ENCODE results near the gene POLR3B.
"Not testable (repeated sequence)": the region's sequence is repeated elsewhere in the genome, so short reads cannot be mapped to it uniquely, and the experiment has no call there.

The POLR3B gene

GRCh38 chr12:106465605-106466004, 108.1 kb downstream of the POLR3B start:
- DNase-seq: not testable (repeated sequence)

GRCh38 chr12:106475662-106476061, 118.1 kb downstream of the POLR3B start:
- not testable (repeated sequence) for DNase-seq

- not testable (repeated sequence) for DNase-seq
Observed at GRCh38 chr12:106477627-106478026, 120.1 kb downstream of the POLR3B start.

GRCh38 chr12:106480251-106480650, 122.7 kb downstream of the POLR3B start:
- DNase-seq: no peak

GRCh38 chr12:106481246-106481645, 123.7 kb downstream of the POLR3B start:
- DNase-seq: no peak

- no peak for DNase-seq
Observed at GRCh38 chr12:106487664-106488063, 130.1 kb downstream of the POLR3B start.

GRCh38 chr12:106488884-106489283, 131.3 kb downstream of the POLR3B start:
- DNase-seq: no peak

GRCh38 chr12:106490264-106490663, 132.7 kb downstream of the POLR3B start:
- DNase-seq: no peak

- no peak for DNase-seq
Observed at GRCh38 chr12:106492857-106493256, 135.3 kb downstream of the POLR3B start.

- DNase-seq: no peak
Observed at GRCh38 chr12:106493531-106493930, 136.0 kb downstream of the POLR3B start.

GRCh38 chr12:106495354-106495965, 137.9 kb downstream of the POLR3B start:
- DNase-seq: no peak

- DNase-seq: no peak
Observed at GRCh38 chr12:106498056-106498455, 140.5 kb downstream of the POLR3B start.

GRCh38 chr12:106499628-106500027, 142.1 kb downstream of the POLR3B start:
- DNase-seq: no peak

GRCh38 chr12:106506691-106507090, 149.1 kb downstream of the POLR3B start:
- DNase-seq: no peak

- DNase-seq: no peak
Observed at GRCh38 chr12:106508966-106509365, 151.4 kb downstream of the POLR3B start.

- DNase-seq: no peak
Observed at GRCh38 chr12:106511365-106511764, 153.8 kb downstream of the POLR3B start.

GRCh38 chr12:106517314-106517713, 159.8 kb downstream of the POLR3B start:
- DNase-seq: no peak

GRCh38 chr12:106519607-106520021, 162.1 kb downstream of the POLR3B start:
- DNase-seq: no peak

GRCh38 chr12:106521901-106522300, 164.4 kb downstream of the POLR3B start:
- no peak for DNase-seq

- no peak for DNase-seq
Observed at GRCh38 chr12:106522708-106523107, 165.2 kb downstream of the POLR3B start.

- no peak for DNase-seq
Observed at GRCh38 chr12:106527356-106527755, 169.8 kb downstream of the POLR3B start.

- no peak for DNase-seq
Observed at GRCh38 chr12:106541201-106541600, 183.7 kb downstream of the POLR3B start.

- no peak for DNase-seq
Observed at GRCh38 chr12:106551410-106551809, 193.9 kb downstream of the POLR3B start.

- no peak for DNase-seq
Observed at GRCh38 chr12:106552228-106552627, 194.7 kb downstream of the POLR3B start.

Data from inflammatory macrophage (primary cell).